Measurements from ENCODE around the gene C6orf163.

GRCh38 chr6:87333033-87333432, 11.6 kb upstream of the C6orf163 start:
- no peak for TF ChIP-seq SIN3A (IDR thresholded peaks at IDR 0.05; ENCODE audit: borderline replicate concordance, insufficient read depth, low read length)
- TF ChIP-seq, protein P1, sequence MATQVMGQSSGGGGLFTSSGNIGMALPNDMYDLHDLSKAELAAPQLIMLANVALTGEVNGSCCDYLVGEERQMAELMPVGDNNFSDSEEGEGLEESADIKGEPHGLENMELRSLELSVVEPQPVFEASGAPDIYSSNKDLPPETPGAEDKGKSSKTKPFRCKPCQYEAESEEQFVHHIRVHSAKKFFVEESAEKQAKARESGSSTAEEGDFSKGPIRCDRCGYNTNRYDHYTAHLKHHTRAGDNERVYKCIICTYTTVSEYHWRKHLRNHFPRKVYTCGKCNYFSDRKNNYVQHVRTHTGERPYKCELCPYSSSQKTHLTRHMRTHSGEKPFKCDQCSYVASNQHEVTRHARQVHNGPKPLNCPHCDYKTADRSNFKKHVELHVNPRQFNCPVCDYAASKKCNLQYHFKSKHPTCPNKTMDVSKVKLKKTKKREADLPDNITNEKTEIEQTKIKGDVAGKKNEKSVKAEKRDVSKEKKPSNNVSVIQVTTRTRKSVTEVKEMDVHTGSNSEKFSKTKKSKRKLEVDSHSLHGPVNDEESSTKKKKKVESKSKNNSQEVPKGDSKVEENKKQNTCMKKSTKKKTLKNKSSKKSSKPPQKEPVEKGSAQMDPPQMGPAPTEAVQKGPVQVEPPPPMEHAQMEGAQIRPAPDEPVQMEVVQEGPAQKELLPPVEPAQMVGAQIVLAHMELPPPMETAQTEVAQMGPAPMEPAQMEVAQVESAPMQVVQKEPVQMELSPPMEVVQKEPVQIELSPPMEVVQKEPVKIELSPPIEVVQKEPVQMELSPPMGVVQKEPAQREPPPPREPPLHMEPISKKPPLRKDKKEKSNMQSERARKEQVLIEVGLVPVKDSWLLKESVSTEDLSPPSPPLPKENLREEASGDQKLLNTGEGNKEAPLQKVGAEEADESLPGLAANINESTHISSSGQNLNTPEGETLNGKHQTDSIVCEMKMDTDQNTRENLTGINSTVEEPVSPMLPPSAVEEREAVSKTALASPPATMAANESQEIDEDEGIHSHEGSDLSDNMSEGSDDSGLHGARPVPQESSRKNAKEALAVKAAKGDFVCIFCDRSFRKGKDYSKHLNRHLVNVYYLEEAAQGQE (IDR thresholded peaks at IDR 0.05; ENCODE audit: insufficient read depth in 1 of 2, low read depth in 2 of 2, low read length in 2 of 2), result no peak
- TF ChIP-seq POLR2AphosphoS5 (IDR thresholded peaks at IDR 0.05; ENCODE audit: low read depth, low read length), result no peak
- TF ChIP-seq TAF1 (IDR thresholded peaks at IDR 0.05; ENCODE audit: borderline replicate concordance, insufficient read depth, low read length), result no peak
